A549 (cell line): ENCODE data around the gene RASGRF1. TPM values are rescaled to one million over a fixed set of nuclear protein-coding genes. Genes with fewer than 3 reads are reported as not detected.

ENCODE experiments used
- ATAC-seq, 2 experiments: fragments of 200-7000 bp in 1 of 2; fragments of >200 bp in 1 of 2; cut with Nextera tagmentation in 1 of 2; cut with Tn5 transposase in 1 of 2; 3 replicates each; pipeline versions ENCODE4 v1.8.0 to v1.9.1; 2018 to 2020; ENCODE audit warnings: mild to moderate bottlenecking in 1 of 2, moderate library complexity in 1 of 2
- CTCF ChIA-PET: fragments of 300-600 bp; sonication (Branson Sonifier 250); formaldehyde crosslinking; extraction: SDS; loops from one replicate; lab custom pipeline; 2021; ENCODE audit warnings: antibody characterized with exemption, inconsistent platforms; lab: Yijun Ruan, JAX
- POLR2A ChIA-PET: fragments of 350-600 bp; formaldehyde crosslinking; extraction: SDS; loops from one replicate; lab custom pipeline; 2021; ENCODE audit warnings: antibody characterized with exemption, inconsistent platforms; lab: Yijun Ruan, JAX
- DNase-seq, 2 experiments: peaks; one replicate each; pipeline versions ENCODE4 v3.0.0 to v3.0.0-alpha.2; 2011 to 2016; ENCODE audit warnings: low read depth in 1 of 2, low spot score in 1 of 2
- FAIRE-seq: peaks from 2 replicates; lab custom pipeline; 2011; peaks lifted over from hg19 to GRCh38; lab: Jason Lieb, UNC
- H3K27ac ChIP-seq, 2 experiments: fragments of >200 bp; sonication (Bioruptor Twin); formaldehyde crosslinking; 3 replicates each; pipeline ENCODE4 v1.5.1; 2016 to 2017
- H3K4me1 ChIP-seq: fragments of >200 bp; sonication (Bioruptor Twin); formaldehyde crosslinking; 3 replicates; pipeline ENCODE4 v1.6.1; 2016
- H3K4me2 ChIP-seq: fragments of >200 bp; sonication (Bioruptor Twin); formaldehyde crosslinking; 3 replicates; pipeline ENCODE4 v1.6.1; 2016
- H3K4me3 ChIP-seq: fragments of >200 bp; sonication (Bioruptor Twin); formaldehyde crosslinking; 3 replicates; pipeline ENCODE4 v1.5.1; 2016
- H3K9me3 ChIP-seq: fragments of >200 bp; sonication (Bioruptor Twin); formaldehyde crosslinking; 3 replicates; pipeline ENCODE4 v1.6.1; 2016
- EHF ChIP-seq: fragments of 250-450 bp; sonication (Bioruptor Pico); IDR thresholded peaks from 2 replicates; pipeline ENCODE4 v1.5.0; 2020; ENCODE audit warnings: mild to moderate bottlenecking
- ELK1 ChIP-seq: fragments of 150-350 bp; IDR thresholded peaks from 2 replicates; pipeline ENCODE4 v1.6.1; 2014; ENCODE audit warnings: low read depth, mild to moderate bottlenecking, low read length
- ESRRA ChIP-seq: fragments of 150-350 bp; IDR thresholded peaks from 2 replicates; pipeline ENCODE4 v1.6.1; 2014; ENCODE audit warnings: mild to moderate bottlenecking, low read length, borderline replicate concordance
- FOSL2 ChIP-seq, 2 experiments: fragments of 450-650 bp in 1 of 2; fragments of >200 bp in 1 of 2; sonication (Bioruptor Twin) in 1 of 2; formaldehyde crosslinking; IDR thresholded peaks; 2 replicates each; pipeline versions ENCODE4 v1.5.0 to v1.6.1; 2016 to 2020; ENCODE audit warnings: mild to moderate bottlenecking in 1 of 2, moderate library complexity in 1 of 2
- FOXS1 ChIP-seq: fragments of 250-450 bp; sonication (Bioruptor Pico); IDR thresholded peaks from 2 replicates; pipeline ENCODE4 v1.5.0; 2020; ENCODE audit warnings: mild to moderate bottlenecking, moderate library complexity
- GATA3 ChIP-seq: IDR thresholded peaks from 2 replicates; pipeline ENCODE4 v1.6.1; 2012; ENCODE audit warnings: borderline replicate concordance
- HOXB13 ChIP-seq: fragments of 250-450 bp; sonication (Bioruptor Pico); IDR thresholded peaks from 2 replicates; pipeline ENCODE4 v1.5.0; 2020; ENCODE audit warnings: low read depth, mild to moderate bottlenecking, moderate library complexity
- JUN ChIP-seq, 2 experiments: fragments of >200 bp; sonication (Bioruptor Twin); formaldehyde crosslinking; IDR thresholded peaks; 2 replicates in 1 of 2; 3 replicates in 1 of 2; pipeline ENCODE4 v1.6.1; 2016 to 2017
- MAX ChIP-seq: IDR thresholded peaks from 2 replicates; pipeline ENCODE4 v1.6.1; 2012
- NFE2L2 ChIP-seq: fragments of 150-350 bp; conservative IDR thresholded peaks from 2 replicates; pipeline ENCODE4 v1.6.1; 2014; ENCODE audit warnings: low read length
- NPAS2 ChIP-seq: fragments of 250-450 bp; sonication (Bioruptor Pico); IDR thresholded peaks from 2 replicates; pipeline ENCODE4 v1.8.0; 2022; ENCODE audit warnings: mild to moderate bottlenecking, moderate library complexity, borderline replicate concordance
- NR3C1 ChIP-seq: fragments of >200 bp; sonication (Bioruptor Twin); formaldehyde crosslinking; IDR thresholded peaks from 3 replicates; pipeline ENCODE4 v1.6.1; 2017
- POLR2AphosphoS2 ChIP-seq: conservative IDR thresholded peaks from 2 replicates; pipeline ENCODE4 v1.6.1; 2012; ENCODE audit warnings: low read length, improper control_type of control experiment, inconsistent platforms
- RAD21 ChIP-seq, 2 experiments: fragments of >200 bp in 1 of 2; sonication (Bioruptor Twin) in 1 of 2; formaldehyde crosslinking in 1 of 2; IDR thresholded peaks in 1 of 2; conservative IDR thresholded peaks in 1 of 2; 2 replicates in 1 of 2; 3 replicates in 1 of 2; pipeline ENCODE4 v1.6.1; 2012 to 2018; ENCODE audit warnings: inconsistent platforms in 1 of 2
- RFX5 ChIP-seq: fragments of 450-650 bp; IDR thresholded peaks from 2 replicates; pipeline ENCODE4 v1.7.1; 2014; ENCODE audit warnings: antibody characterized with exemption, mild to moderate bottlenecking, moderate library complexity
- TP53 ChIP-seq: fragments of 250-450 bp; sonication (Bioruptor Pico); IDR thresholded peaks from 2 replicates; pipeline ENCODE4 v1.5.0; 2021; ENCODE audit warnings: mild to moderate bottlenecking, moderate library complexity
- ZC3H11A ChIP-seq: fragments of 450-650 bp; IDR thresholded peaks from 2 replicates; pipeline ENCODE4 v1.6.1; 2014; ENCODE audit warnings: antibody characterized with exemption, mild to moderate bottlenecking
- ZSCAN20 ChIP-seq: fragments of 250-450 bp; sonication (Bioruptor Pico); IDR thresholded peaks from 2 replicates; pipeline ENCODE4 v1.8.0; 2022; ENCODE audit warnings: mild to moderate bottlenecking, moderate library complexity
- WGBS: methylation state at CpG from one replicate; pipeline ENCODE4 v1.1.6; 2017; ENCODE audit errors: missing lambda C conversion rate; 5-methylcytosine and 5-hydroxymethylcytosine counted together
- polyA plus RNA-seq, 4 experiments: library from polyadenylated mRNA; depleted of rRNA in 3 of 4; stranded (reverse); fragments of >200 nt; fragmentation: RNase III in 1 of 4; extraction: RNeasy Plus Mini Kit Qiagen cat#74134 plus additional on column Dnase treatment in 1 of 4; gene quantifications; 2 replicates in 3 of 4; 3 replicates in 1 of 4; pipeline ENCODE4 v1.2.3, GENCODE V29; 2011 to 2017
- TF ChIP-seq, protein P1 (sequence below): fragments of 250-450 bp; sonication (Bioruptor Pico); IDR thresholded peaks from 2 replicates; pipeline ENCODE4 v1.5.0; 2021; ENCODE audit warnings: mild to moderate bottlenecking, moderate library complexity, borderline replicate concordance
- TF ChIP-seq, protein P2 (sequence below): fragments of >200 bp; sonication (Bioruptor Twin); formaldehyde crosslinking; IDR thresholded peaks from 3 replicates; pipeline ENCODE4 v1.5.1; 2016

The RASGRF1 gene
- polyA plus RNA-seq, 2 of the 4 experiments (the other 2 are of a cell fraction) = 0.13 to 0.21 TPM

GRCh38 chr15:78997981-78998499 lies 92.5 kb downstream of the RASGRF1 start:
- CTCF ChIA-PET = interaction anchor here (0.7 to 5.9 kb wide), 8 partner anchors 9 to 186 kb away, joined by 3 to 29 read pairs (median 9); no protein-coding TSS in a partner anchor
- Histone ChIP-seq H3K4me1 (peaks cover 18% of the 10 kb centered on the region), H3K9me3 (no peaks in the 10 kb centered on the region), H3K27ac (peak overlapping the region; percentile 45 to 51; a peak in 4 of 6 replicates), H3K4me2 (no peak overlapping the region), H3K4me3 (no peak overlapping the region)
- ATAC-seq (no peak), DNase-seq (no peak), FAIRE-seq (no peak)
- TF ChIP-seq POLR2AphosphoS2 (no peak), NFE2L2 (no peak), ELK1 (no peak), FOXS1 (CRISPR knock-in tag) (no peak), NR3C1 (no peak), ZSCAN20 (CRISPR knock-in tag) (no peak)
- TF ChIP-seq, protein P1, sequence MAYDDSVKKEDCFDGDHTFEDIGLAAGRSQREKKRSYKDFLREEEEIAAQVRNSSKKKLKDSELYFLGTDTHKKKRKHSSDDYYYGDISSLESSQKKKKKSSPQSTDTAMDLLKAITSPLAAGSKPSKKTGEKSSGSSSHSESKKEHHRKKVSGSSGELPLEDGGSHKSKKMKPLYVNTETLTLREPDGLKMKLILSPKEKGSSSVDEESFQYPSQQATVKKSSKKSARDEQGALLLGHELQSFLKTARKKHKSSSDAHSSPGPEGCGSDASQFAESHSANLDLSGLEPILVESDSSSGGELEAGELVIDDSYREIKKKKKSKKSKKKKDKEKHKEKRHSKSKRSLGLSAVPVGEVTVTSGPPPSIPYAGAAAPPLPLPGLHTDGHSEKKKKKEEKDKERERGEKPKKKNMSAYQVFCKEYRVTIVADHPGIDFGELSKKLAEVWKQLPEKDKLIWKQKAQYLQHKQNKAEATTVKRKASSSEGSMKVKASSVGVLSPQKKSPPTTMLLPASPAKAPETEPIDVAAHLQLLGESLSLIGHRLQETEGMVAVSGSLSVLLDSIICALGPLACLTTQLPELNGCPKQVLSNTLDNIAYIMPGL (CRISPR knock-in tag) = no peak
- 80% methylated on average over 7 of the region's 8 CpGs for WGBS
- POLR2A ChIA-PET = no interaction called here

GRCh38 chr15:78996894-78997275 lies 93.7 kb downstream of the RASGRF1 start:
- ChIA-PET CTCF (interaction anchor here (1.2 to 5.9 kb wide), 6 partner anchors 10 to 187 kb away, joined by 3 to 29 read pairs (median 14); no protein-coding TSS in a partner anchor), POLR2A (no interaction called here)
- Histone ChIP-seq H3K4me1 (peaks cover 18% of the 10 kb centered on the region), H3K27ac (peak overlapping the region; percentile 65 to 74), H3K9me3 (no peaks in the 10 kb centered on the region), H3K4me3 (no peak overlapping the region), H3K4me2 (peak overlapping the region; percentile 36)
- 26% methylated on average over 6 of the region's 6 CpGs for WGBS
- TF ChIP-seq RFX5 = no peak
- TF ChIP-seq FOSL2 (IDR thresholded peaks at IDR 0.05) = no peak
- peak; percentile 60 for TF ChIP-seq FOSL2 (CRISPR knock-in tag; IDR thresholded peaks at IDR 0.05)
- TF ChIP-seq, protein P2, sequence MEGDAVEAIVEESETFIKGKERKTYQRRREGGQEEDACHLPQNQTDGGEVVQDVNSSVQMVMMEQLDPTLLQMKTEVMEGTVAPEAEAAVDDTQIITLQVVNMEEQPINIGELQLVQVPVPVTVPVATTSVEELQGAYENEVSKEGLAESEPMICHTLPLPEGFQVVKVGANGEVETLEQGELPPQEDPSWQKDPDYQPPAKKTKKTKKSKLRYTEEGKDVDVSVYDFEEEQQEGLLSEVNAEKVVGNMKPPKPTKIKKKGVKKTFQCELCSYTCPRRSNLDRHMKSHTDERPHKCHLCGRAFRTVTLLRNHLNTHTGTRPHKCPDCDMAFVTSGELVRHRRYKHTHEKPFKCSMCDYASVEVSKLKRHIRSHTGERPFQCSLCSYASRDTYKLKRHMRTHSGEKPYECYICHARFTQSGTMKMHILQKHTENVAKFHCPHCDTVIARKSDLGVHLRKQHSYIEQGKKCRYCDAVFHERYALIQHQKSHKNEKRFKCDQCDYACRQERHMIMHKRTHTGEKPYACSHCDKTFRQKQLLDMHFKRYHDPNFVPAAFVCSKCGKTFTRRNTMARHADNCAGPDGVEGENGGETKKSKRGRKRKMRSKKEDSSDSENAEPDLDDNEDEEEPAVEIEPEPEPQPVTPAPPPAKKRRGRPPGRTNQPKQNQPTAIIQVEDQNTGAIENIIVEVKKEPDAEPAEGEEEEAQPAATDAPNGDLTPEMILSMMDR = no peak
- TF ChIP-seq POLR2AphosphoS2 = no peak
- TF ChIP-seq GATA3 = peak; percentile 58; the same call in 1 of the 2 replicates
- TF ChIP-seq MAX = peak; percentile 59; the same call in 1 of the 2 replicates
- FAIRE-seq (no peak), DNase-seq (peak in 1 of 2 experiments; percentile 73), ATAC-seq (peak in 1 of 2 experiments; percentile 51; a peak in 3 of 6 replicates)

DNA sequence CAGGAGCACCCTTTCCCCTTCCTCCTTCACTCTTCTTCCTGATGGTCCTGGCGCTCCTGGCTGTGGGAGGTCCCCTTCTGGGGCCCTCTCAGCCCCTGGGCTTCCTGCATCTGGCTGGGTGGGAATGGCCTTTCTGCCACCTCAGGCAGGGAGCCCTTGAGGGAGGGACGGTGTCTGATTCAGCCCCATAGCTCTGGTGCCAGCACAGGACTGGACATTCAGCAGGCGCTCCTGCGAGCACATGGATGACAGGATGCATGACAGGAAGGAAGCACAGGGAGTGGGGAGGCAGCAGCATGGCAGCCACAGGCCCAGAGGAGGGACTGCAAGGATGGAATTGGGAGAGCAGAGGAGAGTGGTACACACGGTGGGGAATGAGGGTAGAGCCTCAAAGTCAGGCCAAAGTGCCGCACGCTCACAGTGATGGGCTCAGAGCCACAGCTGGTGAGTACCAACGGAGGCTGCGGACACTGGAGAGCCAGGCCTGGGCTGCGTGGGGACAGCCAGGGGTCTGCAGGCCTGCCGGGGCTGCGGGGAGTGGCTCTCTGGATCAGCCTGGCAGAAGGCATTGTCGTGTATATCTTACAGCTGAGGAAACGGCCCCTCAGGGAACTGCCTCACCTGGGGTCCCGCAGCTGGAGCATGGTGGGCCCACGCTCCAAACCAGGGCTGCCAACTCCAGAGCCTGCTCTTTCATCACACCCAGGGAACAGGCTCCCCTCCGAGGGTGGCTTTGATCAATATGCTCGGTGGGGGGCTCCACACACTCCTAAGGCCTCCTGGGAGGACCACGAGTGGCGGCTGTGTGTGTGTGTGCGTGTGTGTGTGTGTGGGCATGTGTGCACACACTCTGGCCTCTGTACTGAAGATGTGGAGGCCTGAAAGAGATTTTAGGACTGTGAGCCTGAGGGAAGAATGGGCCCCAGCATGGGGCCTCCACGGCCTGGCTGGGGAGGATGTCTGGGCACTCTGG lies 94.4 kb downstream of the RASGRF1 start:
- ATAC-seq = no peak
- peak overlapping the region; percentile 36 for H3K4me2 ChIP-seq
- no peak for DNase-seq
- 79% methylated on average over 20 of the region's 22 CpGs for WGBS
- H3K9me3 ChIP-seq = no peaks in the 10 kb centered on the region
- no peak for FAIRE-seq
- no peak overlapping the region for H3K4me3 ChIP-seq
- ChIA-PET POLR2A (no interaction called here), CTCF (interaction anchor here (1.6 to 5.9 kb wide), 5 partner anchors 11 to 188 kb away, joined by 9 to 29 read pairs (median 17); no protein-coding TSS in a partner anchor)
- peak overlapping the region; percentile 65 to 74 for H3K27ac ChIP-seq
- H3K4me1 ChIP-seq = peaks cover 18% of the 10 kb centered on the region
- no peak for TF ChIP-seq RAD21 (conservative IDR thresholded peaks at IDR 0.05 in 1 of 2, IDR thresholded peaks at IDR 0.05 in 1 of 2)
- TF ChIP-seq HOXB13 (CRISPR knock-in tag) = no peak
- no peak for TF ChIP-seq EHF (CRISPR knock-in tag)
- no peak for TF ChIP-seq JUN (IDR thresholded peaks at IDR 0.05)
- TF ChIP-seq ZC3H11A = no peak
- TF ChIP-seq NPAS2 (CRISPR knock-in tag) = no peak
- no peak for TF ChIP-seq TP53 (CRISPR knock-in tag)
- no peak for TF ChIP-seq ESRRA
- TF ChIP-seq, protein P1 (CRISPR knock-in tag) = no peak
- TF ChIP-seq, protein P2 = no peak
